Fibroblast of lung (primary cell): Measurements from ENCODE around the gene DDT.
"Not testable (repeated sequence)": the region's sequence is repeated elsewhere in the genome, so short reads cannot be mapped to it uniquely, and the experiment has no call there.

ENCODE experiments used
- CTCF ChIP-seq, 2 donors: IDR thresholded peaks in 1 of 2; conservative IDR thresholded peaks in 1 of 2; 1 replicate in 1 of 2; 2 replicates in 1 of 2; pipeline ENCODE4 v1.5.1; 2011 to 2012; ENCODE audit warnings: low read length in 2 of 2, control low read depth in 1 of 2, inconsistent platforms in 1 of 2, low read depth in 1 of 2, mild to moderate bottlenecking in 1 of 2
- EZH2 ChIP-seq: IDR thresholded peaks from 2 replicates; pipeline ENCODE4 v1.5.1; 2012; ENCODE audit warnings: low read length, control low read depth, mild to moderate bottlenecking; ENCODE audit errors: missing control alignments

- not testable (repeated sequence) for TF ChIP-seq CTCF (conservative IDR thresholded peaks at IDR 0.05 in 1 of 2, IDR thresholded peaks at IDR 0.05 in 1 of 2; ENCODE audit: low read depth in 1 of 2, low read length in 2 of 2); EZH2
Observed at GRCh38 chr22:23986538-23987178, 12.4 kb upstream of the DDT start.
